RPMI7951 (cell line): ENCODE data around the gene TMEM141. TPM values are rescaled to one million over a fixed set of nuclear protein-coding genes. Genes with fewer than 3 reads are reported as not detected.
"Not testable (repeated sequence)": the region's sequence is repeated elsewhere in the genome, so short reads cannot be mapped to it uniquely, and the experiment has no call there.

Source experiments
- DNase-seq: peaks from one replicate; pipeline ENCODE4 v3.0.0-alpha.2; 2012; ENCODE audit warnings: low read depth
- total RNA-seq: library from RNA; depleted of rRNA; stranded (reverse); fragments of >200 nt; shearing (Covaris generic); gene quantifications from 2 replicates; pipeline ENCODE4 v1.2.3, GENCODE V29; 2014; rRNA removed

TMEM141 gene
- total RNA-seq, 1 experiment from 2014 or later: 49.4 TPM

GRCh38 chr9:136833381-136834048 is 42.4 kb downstream of the TMEM141 start:
- DNase-seq: not testable (repeated sequence)

GRCh38 chr9:136835162-136835931 is 44.2 kb downstream of the TMEM141 start:
- no peak for DNase-seq

GRCh38 chr9:136835932-136836904 is 45.1 kb downstream of the TMEM141 start:
- no peak for DNase-seq

- DNase-seq: no peak
These were observed 46.2 kb downstream of the TMEM141 start for GRCh38 chr9:136837146-136837855.

GRCh38 chr9:136837856-136838277 is 46.7 kb downstream of the TMEM141 start:
- DNase-seq: not testable (repeated sequence)

- peak; percentile 18 for DNase-seq
These were observed 47.4 kb downstream of the TMEM141 start for GRCh38 chr9:136838314-136839228.

- no peak for DNase-seq
These were observed 48.3 kb downstream of the TMEM141 start for GRCh38 chr9:136839229-136840139.

GRCh38 chr9:136840140-136840876 is 49.2 kb downstream of the TMEM141 start:
- no peak for DNase-seq

GRCh38 chr9:136840877-136841645 is 49.9 kb downstream of the TMEM141 start:
- peak; percentile 61 for DNase-seq

GRCh38 chr9:136841646-136842379 is 50.7 kb downstream of the TMEM141 start:
- DNase-seq: not testable (repeated sequence)

- DNase-seq: peak; percentile 67
These were observed 51.3 kb downstream of the TMEM141 start, which contains the start of gene AJM1 for GRCh38 chr9:136842380-136842948. AJM1 (plus strand) TSS chr9:136842478; CDS start chr9:136844415, 1,937 bp downstream.

Other genes starting within 250 kb of the TMEM141 start
- 1.8 and 2.0 TPM in 2 replicates for gene NOTCH1, start 245.3 kb upstream of the TMEM141 start, total RNA-seq
- 1.6 and 4.1 TPM in 2 replicates for gene EGFL7, start 128.4 kb upstream of the TMEM141 start, total RNA-seq
- gene AGPAT2, start 103.9 kb upstream of the TMEM141 start, total RNA-seq: 20.4 and 34.7 TPM in 2 replicates
- gene DIPK1B, start 78.8 kb upstream of the TMEM141 start, total RNA-seq: not detected in 2 replicates
- gene LCN10, start 48.4 kb upstream of the TMEM141 start, total RNA-seq: 0.10 TPM in 1 of 2 replicates, not detected in the other
- not detected in 2 replicates for gene LCN6, start 42.8 kb upstream of the TMEM141 start, total RNA-seq
- gene LCN8, start 33.1 kb upstream of the TMEM141 start, total RNA-seq: not detected in 2 replicates
- gene LCN15, start 26.8 kb upstream of the TMEM141 start, total RNA-seq: not detected in 2 replicates
- not detected in 2 replicates for gene CCDC183, start 5.0 kb downstream of the TMEM141 start, total RNA-seq
- 30.0 and 37.8 TPM in 2 replicates for gene RABL6, start 16.6 kb downstream of the TMEM141 start, total RNA-seq
- 0.72 and 1.3 TPM in 2 replicates for gene AJM1, start 51.1 kb downstream of the TMEM141 start, total RNA-seq
- 88.7 and 92.2 TPM in 2 replicates for gene PHPT1, start 58.1 kb downstream of the TMEM141 start, total RNA-seq
- 0.36 and 0.39 TPM in 2 replicates for gene MAMDC4, start 61.0 kb downstream of the TMEM141 start, total RNA-seq
- 304 and 460 TPM in 2 replicates for gene EDF1, start 75.0 kb downstream of the TMEM141 start, total RNA-seq
- gene TRAF2, start 95.2 kb downstream of the TMEM141 start, total RNA-seq: 10.1 and 13.7 TPM in 2 replicates
- 48.7 and 74.1 TPM in 2 replicates for gene FBXW5, start 153.4 kb downstream of the TMEM141 start, total RNA-seq
- not detected in 2 replicates for gene C8G, start 153.9 kb downstream of the TMEM141 start, total RNA-seq
- gene LCN12, start 160.9 kb downstream of the TMEM141 start, total RNA-seq: not detected in 2 replicates
- gene PTGDS, start 186.2 kb downstream of the TMEM141 start, total RNA-seq: 0.24 TPM in 1 of 2 replicates, not detected in the other
- gene LCNL1, start 191.6 kb downstream of the TMEM141 start, total RNA-seq: not detected in 2 replicates
- 24.5 and 50.9 TPM in 2 replicates for gene PAXX, start 201.1 kb downstream of the TMEM141 start, total RNA-seq
- 0.68 and 1.7 TPM in 2 replicates for gene CLIC3, start 205.2 kb downstream of the TMEM141 start, total RNA-seq
- 4.1 and 10.8 TPM in 2 replicates for gene ABCA2, start 236.9 kb downstream of the TMEM141 start, total RNA-seq
- gene FUT7, start 240.7 kb downstream of the TMEM141 start, total RNA-seq: not detected in 2 replicates